GM12864 (cell line): Measurements from ENCODE around the gene PREX1.

Experiments used
- DNase-seq: peaks from one replicate; pipeline ENCODE4 v3.0.0-alpha.2; 2011; ENCODE audit warnings: low read depth
- H3K4me3 ChIP-seq: 2 replicates; pipeline ENCODE4 v1.5.1; 2011; ENCODE audit warnings: mild to moderate bottlenecking, low read depth, low read length, control low read depth
- TF ChIP-seq, protein P1 (sequence below): IDR thresholded peaks from 2 replicates; pipeline ENCODE4 v1.5.1; 2011; ENCODE audit warnings: low read depth, mild to moderate bottlenecking, moderate library complexity, low read length, control low read depth, inconsistent platforms; ENCODE audit errors: missing control alignments

Gene PREX1

GRCh38 chr20:48743807-48744206 is 84.0 kb downstream of the PREX1 start:
- DNase-seq, result no peak
- TF ChIP-seq, protein P1, sequence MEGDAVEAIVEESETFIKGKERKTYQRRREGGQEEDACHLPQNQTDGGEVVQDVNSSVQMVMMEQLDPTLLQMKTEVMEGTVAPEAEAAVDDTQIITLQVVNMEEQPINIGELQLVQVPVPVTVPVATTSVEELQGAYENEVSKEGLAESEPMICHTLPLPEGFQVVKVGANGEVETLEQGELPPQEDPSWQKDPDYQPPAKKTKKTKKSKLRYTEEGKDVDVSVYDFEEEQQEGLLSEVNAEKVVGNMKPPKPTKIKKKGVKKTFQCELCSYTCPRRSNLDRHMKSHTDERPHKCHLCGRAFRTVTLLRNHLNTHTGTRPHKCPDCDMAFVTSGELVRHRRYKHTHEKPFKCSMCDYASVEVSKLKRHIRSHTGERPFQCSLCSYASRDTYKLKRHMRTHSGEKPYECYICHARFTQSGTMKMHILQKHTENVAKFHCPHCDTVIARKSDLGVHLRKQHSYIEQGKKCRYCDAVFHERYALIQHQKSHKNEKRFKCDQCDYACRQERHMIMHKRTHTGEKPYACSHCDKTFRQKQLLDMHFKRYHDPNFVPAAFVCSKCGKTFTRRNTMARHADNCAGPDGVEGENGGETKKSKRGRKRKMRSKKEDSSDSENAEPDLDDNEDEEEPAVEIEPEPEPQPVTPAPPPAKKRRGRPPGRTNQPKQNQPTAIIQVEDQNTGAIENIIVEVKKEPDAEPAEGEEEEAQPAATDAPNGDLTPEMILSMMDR, result no peak
- no peak overlapping the region for H3K4me3 ChIP-seq

DNA sequence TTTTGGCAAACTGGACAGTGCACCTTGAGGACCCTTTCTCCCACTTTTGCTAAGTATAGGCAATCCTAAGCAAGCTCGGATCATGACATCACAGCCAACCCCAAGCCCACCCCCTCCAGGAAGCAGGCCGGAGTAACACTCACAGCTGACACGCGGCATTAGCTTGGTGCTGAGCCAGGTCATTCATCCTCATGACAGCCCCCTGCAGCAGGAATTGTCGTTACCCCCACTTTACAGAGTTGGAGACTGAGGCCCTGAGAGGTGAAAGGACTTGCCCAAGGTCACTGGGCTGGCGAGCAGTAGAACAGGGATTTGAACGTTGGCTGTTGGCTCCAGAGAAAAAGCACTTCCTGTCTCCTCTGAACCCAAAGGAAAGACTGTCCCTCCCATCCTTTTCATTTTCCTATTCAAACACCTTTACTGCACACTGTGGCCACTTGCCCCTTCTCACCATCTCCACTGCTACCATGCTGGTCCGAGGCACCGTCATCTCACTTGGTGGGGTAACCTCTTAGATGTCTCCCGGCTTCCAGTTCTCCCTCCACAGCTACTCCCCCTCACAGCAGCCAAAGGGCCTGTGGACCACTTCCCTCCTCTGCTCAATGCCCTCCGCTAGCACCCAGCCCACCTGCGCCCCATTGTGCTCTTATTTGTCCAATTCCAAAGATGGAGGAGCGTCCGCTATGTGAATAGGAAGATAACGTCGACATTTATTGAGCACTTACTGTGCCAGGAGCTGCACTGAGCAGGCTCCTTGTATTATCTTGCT is 84.7 kb downstream of the PREX1 start:
- no peak for DNase-seq
- TF ChIP-seq, protein P1, result no peak

DNA sequence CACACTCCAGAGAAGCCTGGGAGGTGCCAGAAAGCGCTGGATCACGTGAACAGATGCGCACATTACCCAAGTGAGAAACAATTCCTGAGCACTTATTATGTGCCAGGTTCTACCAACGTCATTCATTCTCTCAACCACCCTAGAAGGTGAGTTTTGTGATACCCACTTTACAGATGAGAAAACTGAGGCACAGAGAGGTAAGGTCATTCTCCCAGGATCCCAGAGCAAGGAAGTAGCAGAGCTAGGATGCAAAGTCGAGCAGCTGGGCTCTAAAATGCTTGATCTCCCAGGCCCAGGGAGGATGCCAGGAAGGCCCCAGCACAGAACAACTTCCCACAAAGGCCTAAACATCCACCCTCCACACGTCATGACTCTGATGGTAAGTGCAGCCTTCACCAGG is 85.6 kb downstream of the PREX1 start:
- TF ChIP-seq, protein P1, result no peak
- H3K4me3 ChIP-seq, result no peak overlapping the region
- DNase-seq, result no peak

More for the DNA sequence above, 84.7 kb downstream of the PREX1 start:
- no peak overlapping the region for H3K4me3 ChIP-seq

DNA sequence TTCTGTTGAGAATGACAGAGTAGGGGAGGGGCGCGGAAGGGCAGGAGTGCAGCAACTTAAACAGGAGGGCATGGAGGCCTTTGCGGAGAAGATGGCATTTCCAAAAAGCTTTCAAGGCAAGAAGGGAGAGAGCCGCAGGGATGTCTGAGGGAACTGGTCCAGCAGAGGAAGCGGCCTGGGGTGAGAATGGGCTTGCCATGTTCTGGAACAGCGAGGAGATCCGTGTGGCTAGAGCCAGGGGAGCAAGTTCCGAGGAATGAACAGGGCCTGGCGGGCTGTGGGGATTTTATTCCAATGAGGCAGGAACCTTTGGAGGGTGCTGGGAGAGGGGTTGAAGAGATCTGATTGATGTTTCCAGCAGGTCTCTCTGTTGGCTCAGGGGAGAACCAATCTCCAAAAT is 86.1 kb downstream of the PREX1 start:
- TF ChIP-seq, protein P1, result no peak
- H3K4me3 ChIP-seq, result no peak overlapping the region
- DNase-seq, result no peak

DNA sequence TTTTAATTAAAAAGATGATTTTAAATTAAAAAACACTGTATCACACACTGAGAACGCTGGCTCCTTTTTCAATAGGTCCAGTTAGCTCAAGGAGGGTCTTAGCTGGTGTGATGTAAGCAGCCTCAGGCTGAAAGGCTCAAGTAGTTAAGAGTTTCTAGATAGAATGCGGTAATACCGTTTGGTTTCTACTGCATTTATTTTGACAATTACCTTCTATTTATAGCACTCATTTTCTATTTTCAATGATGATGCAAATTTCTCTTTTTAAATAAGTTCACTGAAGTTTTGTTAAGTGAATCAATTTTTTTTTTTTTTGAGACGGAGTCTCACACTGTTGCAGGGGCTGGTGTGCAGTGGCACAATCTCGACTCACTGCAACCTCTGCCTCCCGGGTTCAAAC is 87.1 kb downstream of the PREX1 start:
- no peak overlapping the region for H3K4me3 ChIP-seq
- DNase-seq, result peak; percentile 78
- TF ChIP-seq, protein P1, result no peak

- DNase-seq, result no peak
- TF ChIP-seq, protein P1, result no peak
- no peak overlapping the region for H3K4me3 ChIP-seq
These were observed 87.5 kb downstream of the PREX1 start for GRCh38 chr20:48740292-48740649.
